Muscle of leg (tissue), 11 donors: ENCODE results near the gene SEBOX. TPM values are rescaled to one million over a fixed set of nuclear protein-coding genes. Genes with fewer than 3 reads are reported as not detected.

Experiments used
- DNase-seq: peaks from one replicate; pipeline ENCODE4 v3.0.0; 2013
- H3K27ac ChIP-seq: one replicate; pipeline ENCODE4 v1.5.1; 2013; ENCODE audit warnings: mild to moderate bottlenecking, low read length, control low read depth
- H3K27me3 ChIP-seq: one replicate; pipeline ENCODE4 v1.6.1; 2013; ENCODE audit warnings: low read length; ENCODE audit not compliant: control insufficient read depth, insufficient read depth
- H3K36me3 ChIP-seq: one replicate; pipeline ENCODE4 v1.6.1; 2013; ENCODE audit warnings: low read length; ENCODE audit not compliant: control insufficient read depth, insufficient read depth
- H3K4me1 ChIP-seq: one replicate; pipeline ENCODE4 v1.6.1; 2013; ENCODE audit warnings: low read length; ENCODE audit not compliant: control insufficient read depth, insufficient read depth
- H3K4me3 ChIP-seq: one replicate; pipeline ENCODE4 v1.5.1; 2013; ENCODE audit warnings: low read length, control low read depth
- H3K9me3 ChIP-seq: replicated peaks from 2 replicates; pipeline ENCODE4 v1.6.1; 2013; ENCODE audit warnings: low read depth, low read length; ENCODE audit not compliant: control insufficient read depth
- WGBS: methylation state at CpG from one replicate; pipeline ENCODE4 v1.1.5; 2013; ENCODE audit warnings: missing lambda C conversion rate; ENCODE audit not compliant: insufficient coverage; 5-methylcytosine and 5-hydroxymethylcytosine counted together
- polyA plus RNA-seq, 8 donors: library from polyadenylated mRNA; unstranded; fragments of 120-200 nt; gene quantifications; one replicate each; pipeline versions ENCODE4 v1.2.1 to v1.2.3, GENCODE V29; 2013; ENCODE audit warnings: inconsistent platforms in 1 of 8, low replicate concordance in 1 of 8; ENCODE audit not compliant: insufficient read length in 8 of 8, insufficient read depth in 1 of 8
- total RNA-seq: library from RNA; stranded (reverse); fragments of 120-200 nt; gene quantifications from one replicate; pipeline ENCODE4 v1.2.4, GENCODE V29; 2013

The SEBOX gene
- total and polyA plus RNA-seq, 9 donors: not detected

DNA sequence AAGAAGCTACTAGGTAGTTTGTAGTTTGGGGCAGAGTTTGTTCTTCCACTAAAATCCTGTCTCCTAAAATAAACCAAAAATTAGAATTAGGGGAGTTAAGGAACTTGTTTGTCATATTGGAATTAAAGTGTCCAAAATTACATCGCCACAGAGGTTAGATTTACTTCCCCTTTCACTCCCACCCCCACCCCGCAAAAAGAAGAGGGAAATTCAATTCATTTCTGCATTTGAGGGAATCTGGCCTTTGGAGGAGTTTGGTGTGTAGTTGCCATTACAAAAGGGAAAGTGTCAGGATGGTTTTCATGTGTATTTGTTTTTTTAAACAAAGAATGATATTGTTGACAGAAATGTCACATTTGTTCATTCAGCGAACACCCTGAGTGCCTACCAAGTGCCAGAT is 40.2 kb downstream of the SEBOX start:
- Histone ChIP-seq H3K36me3 (peaks cover 32% of the 10 kb centered on the region), H3K27me3 (no peaks in the 10 kb centered on the region), H3K27ac (no peak overlapping the region), H3K9me3 (no peaks in the 10 kb centered on the region), H3K4me3 (no peak overlapping the region), H3K4me1 (peaks cover 9% of the 10 kb centered on the region)
- DNase-seq: no peak
- WGBS: 67% methylated on average over 1 of the region's 3 CpGs

DNA sequence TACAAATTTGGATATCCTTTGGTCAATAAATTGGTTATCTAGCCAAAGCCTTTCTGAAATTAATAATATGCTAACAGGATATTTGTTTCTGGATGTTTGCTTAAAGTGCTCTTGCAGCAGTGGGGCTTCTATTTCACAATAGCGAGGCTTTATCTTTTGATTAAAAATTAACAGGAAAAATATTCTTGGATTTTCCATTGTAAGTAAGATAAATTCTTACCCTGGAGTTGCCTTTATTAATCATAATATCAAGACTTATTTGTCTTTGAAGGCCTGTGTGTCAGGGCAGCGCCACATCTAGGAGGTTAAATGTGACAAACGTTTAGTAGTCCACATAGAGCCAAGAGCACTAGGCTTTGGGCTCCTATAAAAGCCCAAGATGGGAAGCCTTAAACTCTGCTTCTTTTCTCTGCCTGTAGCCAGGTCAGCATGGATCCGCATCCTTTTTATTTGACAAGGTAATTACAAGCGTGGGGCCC is 40.7 kb downstream of the SEBOX start:
- H3K36me3 ChIP-seq: peaks cover 29% of the 10 kb centered on the region
- H3K9me3 ChIP-seq: no peaks in the 10 kb centered on the region
- no peak overlapping the region for H3K4me3 ChIP-seq
- no peak overlapping the region for H3K27ac ChIP-seq
- H3K4me1 ChIP-seq: peaks cover 9% of the 10 kb centered on the region
- no peaks in the 10 kb centered on the region for H3K27me3 ChIP-seq
- no CpG with 5 or more reads among the region's 5 CpGs for whole genome bisulfite sequencing
- no peak for DNase-seq

GRCh38 chr17:28320215-28321061 is 44.6 kb downstream of the SEBOX start:
- Histone ChIP-seq H3K4me1 (peaks cover 17% of the 10 kb centered on the region), H3K36me3 (no peaks in the 10 kb centered on the region), H3K4me3 (no peak overlapping the region), H3K27me3 (peaks cover 6% of the 10 kb centered on the region), H3K9me3 (no peaks in the 10 kb centered on the region), H3K27ac (no peak overlapping the region)
- 60% methylated on average over 3 of the region's 8 CpGs for WGBS
- no peak for DNase-seq

DNA sequence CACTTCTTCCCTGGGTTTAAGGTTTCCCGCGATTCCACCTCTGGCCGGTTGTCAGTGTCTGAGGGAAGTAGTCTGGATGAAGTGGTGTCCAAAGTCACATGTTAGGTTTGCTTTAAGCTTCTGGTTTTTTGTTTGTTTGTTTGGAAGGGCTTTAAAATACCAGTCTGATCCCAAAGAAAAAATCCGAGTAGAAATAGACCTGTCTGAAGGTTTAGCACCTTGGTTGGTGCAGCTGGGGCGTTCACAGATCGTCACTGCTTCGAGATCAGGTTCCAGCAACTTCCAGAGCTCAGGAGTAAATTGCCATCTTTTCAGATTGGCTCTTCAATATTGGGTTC is 45.4 kb downstream of the SEBOX start:
- Histone ChIP-seq H3K27ac (peak overlapping the region; percentile 74), H3K36me3 (no peaks in the 10 kb centered on the region), H3K27me3 (peaks cover 6% of the 10 kb centered on the region), H3K4me3 (peak overlapping the region; percentile 62), H3K4me1 (peaks cover 17% of the 10 kb centered on the region), H3K9me3 (no peaks in the 10 kb centered on the region)
- DNase-seq: no peak
- 0% methylated on average over 7 of the region's 7 CpGs for WGBS

DNA sequence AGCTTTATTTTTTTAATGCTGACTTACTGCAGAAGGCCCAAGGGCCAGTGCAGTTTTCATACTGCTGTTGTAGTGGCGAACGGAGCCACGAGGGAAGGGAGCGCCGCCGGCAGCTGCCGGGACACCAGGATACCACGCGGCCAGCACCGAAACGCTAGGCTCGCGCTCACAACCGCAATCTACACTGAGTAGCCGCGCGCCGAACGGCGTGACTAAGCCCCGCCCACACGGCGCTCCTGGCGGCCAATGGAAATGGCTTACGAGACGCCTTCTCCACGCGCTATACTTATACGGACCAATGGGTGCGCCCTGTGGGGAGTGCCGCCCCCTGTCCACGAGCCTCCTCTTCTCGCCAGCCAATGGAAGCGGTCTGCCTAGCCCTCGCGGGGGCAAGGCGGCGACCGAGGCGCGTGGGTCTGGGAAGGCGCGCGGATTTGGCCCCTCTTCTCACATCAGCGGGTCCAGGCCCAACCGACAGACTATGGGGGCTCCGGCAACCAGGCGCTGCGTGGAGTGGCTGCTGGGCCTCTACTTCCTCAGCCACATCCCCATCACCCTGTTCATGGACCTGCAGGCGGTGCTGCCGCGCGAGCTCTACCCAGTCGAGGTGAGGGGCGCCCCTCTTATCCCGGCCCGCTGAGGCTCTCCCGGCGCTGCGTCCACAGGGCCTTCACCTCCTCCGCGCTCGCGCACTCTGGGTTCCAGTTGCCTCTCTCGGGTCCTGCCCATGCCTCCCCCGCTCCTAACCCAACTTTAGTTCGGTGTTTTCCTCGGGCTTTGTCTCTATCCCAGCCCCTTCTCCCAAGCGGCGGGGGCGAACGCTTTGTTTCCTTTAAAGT is 46.0 kb downstream of the SEBOX start, which contains the start of gene TMEM97:
Gene TMEM97 (plus strand): TSS at position 442 of the 839 bp plus-strand sequence. CDS start 40 bp downstream, at position 482.
- no peaks in the 10 kb centered on the region for H3K36me3 ChIP-seq
- H3K27ac ChIP-seq: peak within 1 kb of the TSS; percentile 74
- peak within 1 kb of the TSS; percentile 62 for H3K4me3 ChIP-seq
- DNase-seq: peak; percentile 99
- peaks cover 17% of the 10 kb centered on the region for H3K4me1 ChIP-seq
- WGBS: under 1% methylated on average over 61 of the region's 72 CpGs
- H3K27me3 ChIP-seq: peaks cover 6% of the 10 kb centered on the region
- H3K9me3 ChIP-seq: no peaks in the 10 kb centered on the region

DNA sequence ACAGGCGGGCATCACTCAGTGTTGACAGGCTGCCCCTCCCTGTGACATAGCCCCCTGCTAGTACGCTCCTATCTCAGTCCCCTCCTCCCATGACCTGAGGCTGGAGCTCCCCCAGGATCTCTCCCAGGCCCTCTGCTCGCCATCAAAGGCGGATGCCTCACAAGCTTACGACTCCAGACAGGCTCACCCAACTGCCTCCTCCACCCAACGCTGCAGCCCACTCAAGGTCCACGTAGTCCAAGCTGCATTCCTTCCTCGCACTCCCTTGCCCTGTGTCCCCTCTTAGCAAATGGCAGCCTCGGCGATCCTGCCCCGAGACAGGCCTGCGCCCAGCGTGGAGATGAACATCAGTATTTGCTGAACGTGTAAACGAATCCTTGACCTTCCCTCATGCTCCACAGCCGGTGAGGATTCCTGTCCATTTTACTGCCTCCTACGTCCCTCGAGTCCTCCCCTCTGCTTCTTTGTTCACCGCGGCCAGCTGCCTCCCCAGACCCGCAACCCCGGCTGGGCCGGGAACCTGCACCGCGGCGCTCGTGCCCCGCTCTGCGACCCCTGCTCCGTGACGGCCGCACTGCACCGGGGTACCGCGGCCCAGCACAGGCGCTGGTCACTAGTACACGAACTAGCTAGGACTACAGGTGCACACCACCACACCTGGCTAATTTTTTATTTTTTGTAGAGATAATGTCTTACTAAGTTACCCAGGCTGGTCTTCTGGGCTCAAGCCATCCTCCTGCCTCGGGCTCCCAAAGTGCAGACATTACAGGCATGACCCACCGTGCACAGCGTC is 46.8 kb downstream of the SEBOX start:
- Histone ChIP-seq H3K36me3 (no peaks in the 10 kb centered on the region), H3K9me3 (no peaks in the 10 kb centered on the region), H3K4me1 (peaks cover 17% of the 10 kb centered on the region), H3K27ac (peak overlapping the region; percentile 29), H3K27me3 (peaks cover 6% of the 10 kb centered on the region), H3K4me3 (peak overlapping the region; percentile 62)
- 4% methylated on average over 35 of the region's 40 CpGs for WGBS
- DNase-seq: no peak

- 72% methylated on average over 21 of the region's 21 CpGs for WGBS
- Histone ChIP-seq H3K4me1 (peaks cover 17% of the 10 kb centered on the region), H3K27ac (no peak overlapping the region), H3K9me3 (no peaks in the 10 kb centered on the region), H3K27me3 (peaks cover 6% of the 10 kb centered on the region), H3K36me3 (no peaks in the 10 kb centered on the region), H3K4me3 (no peak overlapping the region)
- DNase-seq: no peak
Measured at GRCh38 chr17:28317099-28317965, 47.7 kb downstream of the SEBOX start.

DNA sequence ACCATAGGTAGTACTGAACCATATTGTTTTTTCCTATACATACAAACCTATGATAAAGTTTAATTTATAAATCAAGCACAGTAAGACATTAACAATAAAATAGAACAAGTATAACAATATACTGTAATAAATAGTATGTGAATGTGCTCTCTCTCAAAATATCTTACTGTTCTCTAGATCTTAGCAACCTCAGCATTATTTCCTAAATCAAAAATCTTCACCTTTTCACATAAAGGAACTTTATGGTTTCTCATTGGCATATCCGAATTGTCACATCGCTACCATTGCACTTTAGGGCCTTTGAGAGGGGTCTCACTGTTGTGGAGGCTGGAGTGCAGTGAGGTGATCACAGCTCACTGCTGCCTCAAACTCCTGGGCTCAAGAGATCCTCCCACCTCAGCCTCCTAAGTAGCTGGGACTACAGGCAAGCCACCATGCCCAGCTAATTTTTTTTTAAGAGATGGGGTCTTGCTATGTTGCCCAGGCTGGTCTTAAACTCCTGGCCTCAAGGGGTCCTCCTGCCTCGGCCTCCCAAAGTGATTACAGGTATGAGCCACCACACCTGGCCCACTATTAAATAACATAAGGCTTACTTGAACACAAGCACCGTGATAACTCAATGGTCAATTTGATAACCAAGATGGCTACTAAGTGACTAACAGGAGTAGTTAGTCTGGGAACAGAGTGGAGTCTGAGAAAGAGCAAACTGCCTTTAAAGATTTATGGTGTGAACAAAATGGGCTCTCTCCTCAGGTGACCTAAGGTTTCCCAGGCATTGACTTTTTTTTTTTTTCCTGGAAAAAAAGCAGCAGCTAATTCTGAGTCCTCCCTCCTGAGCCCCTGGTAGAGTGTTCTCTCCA is 48.9 kb downstream of the SEBOX start:
- Histone ChIP-seq H3K27me3 (peaks cover 8% of the 10 kb centered on the region), H3K9me3 (no peaks in the 10 kb centered on the region), H3K36me3 (no peaks in the 10 kb centered on the region), H3K27ac (no peak overlapping the region), H3K4me1 (peaks cover 17% of the 10 kb centered on the region), H3K4me3 (no peak overlapping the region)
- no peak for DNase-seq
- no CpG with 5 or more reads among the region's 4 CpGs for WGBS
